ENCODE results near the gene EPN3.

DNA sequence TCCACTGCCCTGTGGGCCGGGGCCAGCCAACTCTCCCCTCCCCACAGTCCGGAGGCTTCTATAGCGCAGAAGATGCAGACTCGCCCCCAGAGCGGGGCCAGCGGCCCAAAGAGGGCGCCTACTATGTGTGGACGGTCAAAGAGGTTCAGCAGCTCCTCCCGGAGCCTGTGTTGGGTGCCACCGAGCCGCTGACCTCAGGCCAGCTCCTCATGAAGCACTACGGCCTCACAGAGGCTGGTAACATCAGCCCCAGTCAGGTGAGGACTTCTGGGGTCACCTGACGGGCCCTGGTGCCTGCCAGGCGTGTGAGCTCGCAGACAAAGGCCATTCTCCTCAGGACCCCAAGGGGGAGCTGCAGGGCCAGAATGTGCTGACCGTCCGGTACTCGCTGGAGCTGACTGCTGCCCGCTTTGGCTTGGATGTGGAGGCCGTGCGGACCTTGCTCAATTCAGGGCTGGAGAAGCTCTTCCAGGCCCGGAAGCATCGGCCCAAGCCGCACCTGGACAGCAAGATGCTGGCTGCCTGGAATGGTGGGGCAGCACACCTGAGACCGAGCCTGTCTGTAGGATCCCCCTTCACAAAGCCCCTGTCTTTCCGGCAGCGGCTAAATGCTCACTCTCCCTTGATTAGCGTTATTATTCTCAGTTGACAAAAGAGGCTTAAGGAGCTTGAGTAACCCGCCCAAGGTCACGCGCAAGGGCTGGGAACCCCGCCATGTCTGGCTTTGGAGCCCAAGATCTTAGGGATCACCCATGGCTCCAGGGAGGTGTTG, 18.3 kb downstream of the EPN3 start:
- TF ChIP-seq, protein P1, sequence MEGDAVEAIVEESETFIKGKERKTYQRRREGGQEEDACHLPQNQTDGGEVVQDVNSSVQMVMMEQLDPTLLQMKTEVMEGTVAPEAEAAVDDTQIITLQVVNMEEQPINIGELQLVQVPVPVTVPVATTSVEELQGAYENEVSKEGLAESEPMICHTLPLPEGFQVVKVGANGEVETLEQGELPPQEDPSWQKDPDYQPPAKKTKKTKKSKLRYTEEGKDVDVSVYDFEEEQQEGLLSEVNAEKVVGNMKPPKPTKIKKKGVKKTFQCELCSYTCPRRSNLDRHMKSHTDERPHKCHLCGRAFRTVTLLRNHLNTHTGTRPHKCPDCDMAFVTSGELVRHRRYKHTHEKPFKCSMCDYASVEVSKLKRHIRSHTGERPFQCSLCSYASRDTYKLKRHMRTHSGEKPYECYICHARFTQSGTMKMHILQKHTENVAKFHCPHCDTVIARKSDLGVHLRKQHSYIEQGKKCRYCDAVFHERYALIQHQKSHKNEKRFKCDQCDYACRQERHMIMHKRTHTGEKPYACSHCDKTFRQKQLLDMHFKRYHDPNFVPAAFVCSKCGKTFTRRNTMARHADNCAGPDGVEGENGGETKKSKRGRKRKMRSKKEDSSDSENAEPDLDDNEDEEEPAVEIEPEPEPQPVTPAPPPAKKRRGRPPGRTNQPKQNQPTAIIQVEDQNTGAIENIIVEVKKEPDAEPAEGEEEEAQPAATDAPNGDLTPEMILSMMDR (IDR thresholded peaks at IDR 0.05) = peak; percentile 46 to 80 (median 50)
- peak in 1 of 2 donors; percentile 62 for TF ChIP-seq POLR2AphosphoS5 (IDR thresholded peaks at IDR 0.05; ENCODE audit: insufficient read depth in 1 of 2, low read depth in 1 of 2)
